K562 (cell line): Measurements from ENCODE around the gene ANAPC5. TPM values are rescaled to one million over a fixed set of nuclear protein-coding genes. Genes with fewer than 3 reads are reported as not detected.

ENCODE experiments used
- ATAC-seq: fragments of 200-7000 bp; cut with Tn5 transposase; 3 replicates; pipeline ENCODE4 v1.9.1; 2020; ENCODE audit warnings: moderate library complexity
- BruUV-seq: library from RNA; stranded (reverse); fragments of 400-500 nt; replicated peaks from 2 replicates; lab custom pipeline; 2021; lab: Mats Ljungman, UMichigan
- CTCF ChIA-PET: fragments of 300-600 bp; formaldehyde crosslinking; extraction: SDS; loops from one replicate; lab custom pipeline; 2021; ENCODE audit warnings: low intra/inter-chr PET ratio; lab: Yijun Ruan, JAX
- POLR2A ChIA-PET: fragments of 300-600, 350-650 bp; sonication (Branson Sonifier 250); formaldehyde crosslinking; extraction: SDS; loops from one replicate; lab custom pipeline; 2021; ENCODE audit warnings: antibody characterized with exemption, inconsistent platforms; lab: Yijun Ruan, JAX
- DNase-seq, 4 experiments: peaks; one replicate each; pipeline versions ENCODE4 v3.0.0 to v3.0.0-alpha.2; 2011 to 2018; ENCODE audit warnings: low spot score in 3 of 4, mixed read lengths in 3 of 4; ENCODE audit errors: extremely low read depth in 1 of 4
- FAIRE-seq: peaks from 2 replicates; lab custom pipeline; 2011; peaks lifted over from hg19 to GRCh38; lab: Jason Lieb, UNC
- H2AFZ ChIP-seq: 2 replicates; pipeline ENCODE4 v1.6.0; 2011; ENCODE audit warnings: low read depth, low read length, control low read depth, inconsistent platforms
- H3K27ac ChIP-seq: fragments of 200-600 bp; 3 replicates; pipeline ENCODE4 v1.8.0; 2011; ENCODE audit warnings: low read depth, mild to moderate bottlenecking, control low read depth, inconsistent platforms, low read length, moderate library complexity, mixed read lengths; ENCODE audit errors: extremely low read depth
- H3K27me3 ChIP-seq, 2 experiments: fragments of 300-600 bp in 1 of 2; 2 replicates in 1 of 2; 3 replicates in 1 of 2; pipeline versions ENCODE4 v1.6.0 to v1.8.0; 2011; ENCODE audit warnings: inconsistent platforms in 2 of 2, low read length in 2 of 2, mild to moderate bottlenecking in 1 of 2, mixed read lengths in 1 of 2, moderate library complexity in 1 of 2; ENCODE audit not compliant: control insufficient read depth in 2 of 2, insufficient read depth in 2 of 2
- H3K36me3 ChIP-seq: fragments of 300-600 bp; 3 replicates; pipeline ENCODE4 v1.8.0; 2011; ENCODE audit warnings: mild to moderate bottlenecking, low read length, inconsistent platforms; ENCODE audit not compliant: control insufficient read depth, insufficient read depth
- H3K4me1 ChIP-seq, 2 experiments: fragments of 200-600 bp in 1 of 2; replicated peaks in 1 of 2; 2 replicates in 1 of 2; 3 replicates in 1 of 2; pipeline versions ENCODE4 v1.5.1 to v1.8.0; 2011; ENCODE audit warnings: inconsistent platforms in 2 of 2, low read length in 2 of 2, mild to moderate bottlenecking in 1 of 2, mixed read lengths in 1 of 2, moderate library complexity in 1 of 2; ENCODE audit not compliant: control insufficient read depth in 2 of 2, insufficient read depth in 2 of 2
- H3K4me2 ChIP-seq: 2 replicates; pipeline ENCODE4 v1.6.1; 2011; ENCODE audit warnings: low read length, control low read depth, inconsistent platforms, mixed read lengths; ENCODE audit not compliant: insufficient read depth
- H3K4me3 ChIP-seq: fragments of 200-600 bp; sonication (generic), shearing (Covaris generic); 2 replicates; pipeline ENCODE4 v1.5.1; 2016; ENCODE audit warnings: control low read depth, inconsistent platforms
- H3K79me2 ChIP-seq: fragments of 200-600 bp; 3 replicates; pipeline ENCODE4 v1.8.0; 2011; ENCODE audit warnings: low read length, inconsistent platforms; ENCODE audit not compliant: control insufficient read depth, insufficient read depth
- H3K9ac ChIP-seq, 2 experiments: 2 replicates each; pipeline versions ENCODE4 v1.6.0 to v1.6.1; 2011; ENCODE audit warnings: low read depth in 2 of 2, low read length in 2 of 2, control low read depth in 1 of 2, inconsistent platforms in 1 of 2, mild to moderate bottlenecking in 1 of 2, mixed read lengths in 1 of 2; ENCODE audit not compliant: insufficient read depth in 1 of 2
- H3K9me1 ChIP-seq: one replicate; pipeline ENCODE4 v1.6.0; 2011; ENCODE audit warnings: inconsistent platforms, mild to moderate bottlenecking, low read length, moderate library complexity; ENCODE audit not compliant: control insufficient read depth, insufficient read depth
- H3K9me3 ChIP-seq: replicated peaks from 2 replicates; pipeline ENCODE4 v1.5.1; 2011; ENCODE audit warnings: low read depth, low read length, inconsistent platforms; ENCODE audit not compliant: control insufficient read depth, insufficient read depth
- H4K20me1 ChIP-seq: replicated peaks from 2 replicates; pipeline ENCODE4 v1.6.1; 2011; ENCODE audit warnings: low read length, inconsistent platforms, mixed read lengths; ENCODE audit not compliant: control insufficient read depth, insufficient read depth
- ADNP ChIP-seq: fragments of 200-800 bp; sonication (Bioruptor generic); IDR thresholded peaks from 2 replicates; pipeline ENCODE4 v1.6.1; 2016; ENCODE audit warnings: missing genetic modification characterization, missing compliant biosample characterization
- FOXM1 ChIP-seq, 2 experiments: fragments of 450-650 bp in 1 of 2; sonication (generic) in 1 of 2; formaldehyde crosslinking in 1 of 2; IDR thresholded peaks; 2 replicates each; pipeline versions ENCODE4 v1.6.1 to v1.9.0; 2017 to 2022; ENCODE audit warnings: low read depth in 2 of 2, mild to moderate bottlenecking in 2 of 2, missing genetic modification reagents in 1 of 2, moderate library complexity in 1 of 2
- KDM4B ChIP-seq, 2 experiments: fragments of 450-650 bp in 1 of 2; sonication (generic) in 1 of 2; IDR thresholded peaks; 2 replicates each; pipeline ENCODE4 v1.6.1; 2016 to 2017; ENCODE audit warnings: borderline replicate concordance in 2 of 2, antibody characterized with exemption in 1 of 2, low read depth in 1 of 2, mild to moderate bottlenecking in 1 of 2
- SPI1 ChIP-seq: IDR thresholded peaks from 2 replicates; pipeline ENCODE4 v1.6.1; 2011; ENCODE audit warnings: low read depth, low read length, control low read depth, borderline replicate concordance
- ZNF146 ChIP-seq: IDR thresholded peaks from one replicate; pipeline ENCODE4 v1.6.1; 2018; ENCODE audit warnings: missing compliant biosample characterization; ENCODE audit not compliant: unreplicated experiment
- WGBS: fragments of 100-300 bp; shearing (Covaris generic); methylation state at CpG from one replicate; pipeline ENCODE4 v1.1.6; 2016; ENCODE audit warnings: low coverage, mixed read lengths; ENCODE audit not compliant: insufficient coverage; ENCODE audit errors: missing lambda C conversion rate; 5-methylcytosine and 5-hydroxymethylcytosine counted together
- in situ Hi-C: fragments of 300-500 bp; cut with MboI; formaldehyde crosslinking; loops from 4 replicates; pipeline ENCODE4 v1.15.0; 2018; ENCODE audit warnings: inconsistent platforms, mixed read lengths
- intact Hi-C: fragments of 100-400 bp; cut with micrococcal nuclease; formaldehyde crosslinking; loops from 2 replicates; pipeline ENCODE4 v1.14.2; 2022
- polyA plus RNA-seq, 8 experiments: library from polyadenylated mRNA; depleted of rRNA in 4 of 8; stranded (reverse) in 5 of 8; unstranded in 3 of 8; fragments of >200 nt; fragmentation: Nextera tagmentation in 2 of 8; fragmentation: Illumina TruSeq in 1 of 8; extraction: Ambion mirVana in 2 of 8; extraction: Trizol in 1 of 8; gene quantifications; 2 replicates each; pipeline versions ENCODE4 v1.2.1 to v1.2.3, GENCODE V29; 2011 to 2014; ENCODE audit warnings: inconsistent platforms in 1 of 8, missing spikeins in 1 of 8
- total RNA-seq, 7 experiments: library from RNA; depleted of rRNA in 6 of 7; stranded (reverse); fragments of >200 nt in 6 of 7; fragmentation: Illumina TruSeq in 2 of 7; extraction: Trizol in 2 of 7; gene quantifications; 2 replicates each; pipeline versions ENCODE4 v1.2.1 to v1.2.3, GENCODE V29; 2011 to 2021; ENCODE audit warnings: low replicate concordance in 1 of 7

ANAPC5 gene
- total and polyA plus RNA-seq, 9 of the 15 experiments (the other 6 are each of a cell fraction or from before 2014, with no cell fraction given) = 136 to 315 (median 197) TPM

DNA sequence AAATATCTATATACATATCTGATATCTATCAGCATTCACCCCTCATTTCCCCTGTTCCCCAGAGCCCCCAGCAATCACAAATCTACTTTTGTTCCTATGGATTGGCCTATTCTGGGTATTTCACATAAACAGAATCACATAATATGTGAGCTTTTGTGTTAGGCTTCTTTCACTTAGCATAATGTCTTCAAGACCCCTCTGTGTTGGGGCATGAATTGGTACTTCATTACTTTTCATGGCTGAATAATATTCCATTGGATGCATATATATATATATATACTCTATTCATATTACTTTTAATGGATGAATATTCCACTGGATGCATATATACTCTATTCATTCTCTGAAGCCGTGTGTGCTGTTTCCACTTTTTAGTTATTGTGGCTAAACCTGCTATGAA, 84.4 kb downstream of the ANAPC5 start:
- ATAC-seq (no peak), DNase-seq (no peak), FAIRE-seq (no peak)
- H3K4me3 ChIP-seq = no peak overlapping the region
- peaks cover 58% of the 10 kb centered on the region for H3K36me3 ChIP-seq
- POLR2A ChIA-PET = interaction anchor here (0.7 to 0.9 kb wide), 2 partner anchors 10 to 181 kb away, joined by 3 to 5 read pairs; no protein-coding TSS in a partner anchor
- TF ChIP-seq ADNP (0 out of 2 replicates have a peak, but pooled peaks have one; percentile 28), SPI1 (no peak), KDM4B (IDR thresholded peaks at IDR 0.05; ENCODE audit: borderline replicate concordance in 2 of 2, low read depth in 1 of 2) (no peak), ZNF146 (CRISPR knock-in tag) (peak; percentile 64), FOXM1 (IDR thresholded peaks at IDR 0.05; ENCODE audit: low read depth) (no peak), FOXM1 (CRISPR knock-in tag; IDR thresholded peaks at IDR 0.05; ENCODE audit: low read depth) (no peak)
- no peaks in the 10 kb centered on the region for H3K79me2 ChIP-seq
- H3K9me3 ChIP-seq = no peaks in the 10 kb centered on the region
- no TSS peak for BruUV-seq
- no peaks in the 10 kb centered on the region for H3K27me3 ChIP-seq
- intact Hi-C loops = no loop called here
- H3K4me2 ChIP-seq = no peak overlapping the region
- no peak overlapping the region for H2AFZ ChIP-seq
- in situ Hi-C loops = no loop called here
- 94% methylated on average over 1 of the region's 1 CpG for WGBS
- CTCF ChIA-PET = no interaction called here
- H3K27ac ChIP-seq = no peak overlapping the region
- H4K20me1 ChIP-seq = no peaks in the 10 kb centered on the region
- H3K9ac ChIP-seq = no peak overlapping the region
- no peaks in the 10 kb centered on the region for H3K9me1 ChIP-seq
- peaks cover 7 to 18% of the 10 kb centered on the region in 2 experiments; a peak in 4 of 5 replicates for H3K4me1 ChIP-seq
